GM21529 (cell line): ENCODE data around the gene SLC6A14.

Experiments used
- ATAC-seq: cut with Tn5 transposase; IDR thresholded peaks from one replicate; pipeline ENCODE4 v1.9.1; 2021; ENCODE audit not compliant: unreplicated experiment

Gene SLC6A14, protein sequence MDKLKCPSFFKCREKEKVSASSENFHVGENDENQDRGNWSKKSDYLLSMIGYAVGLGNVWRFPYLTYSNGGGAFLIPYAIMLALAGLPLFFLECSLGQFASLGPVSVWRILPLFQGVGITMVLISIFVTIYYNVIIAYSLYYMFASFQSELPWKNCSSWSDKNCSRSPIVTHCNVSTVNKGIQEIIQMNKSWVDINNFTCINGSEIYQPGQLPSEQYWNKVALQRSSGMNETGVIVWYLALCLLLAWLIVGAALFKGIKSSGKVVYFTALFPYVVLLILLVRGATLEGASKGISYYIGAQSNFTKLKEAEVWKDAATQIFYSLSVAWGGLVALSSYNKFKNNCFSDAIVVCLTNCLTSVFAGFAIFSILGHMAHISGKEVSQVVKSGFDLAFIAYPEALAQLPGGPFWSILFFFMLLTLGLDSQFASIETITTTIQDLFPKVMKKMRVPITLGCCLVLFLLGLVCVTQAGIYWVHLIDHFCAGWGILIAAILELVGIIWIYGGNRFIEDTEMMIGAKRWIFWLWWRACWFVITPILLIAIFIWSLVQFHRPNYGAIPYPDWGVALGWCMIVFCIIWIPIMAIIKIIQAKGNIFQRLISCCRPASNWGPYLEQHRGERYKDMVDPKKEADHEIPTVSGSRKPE

DNA sequence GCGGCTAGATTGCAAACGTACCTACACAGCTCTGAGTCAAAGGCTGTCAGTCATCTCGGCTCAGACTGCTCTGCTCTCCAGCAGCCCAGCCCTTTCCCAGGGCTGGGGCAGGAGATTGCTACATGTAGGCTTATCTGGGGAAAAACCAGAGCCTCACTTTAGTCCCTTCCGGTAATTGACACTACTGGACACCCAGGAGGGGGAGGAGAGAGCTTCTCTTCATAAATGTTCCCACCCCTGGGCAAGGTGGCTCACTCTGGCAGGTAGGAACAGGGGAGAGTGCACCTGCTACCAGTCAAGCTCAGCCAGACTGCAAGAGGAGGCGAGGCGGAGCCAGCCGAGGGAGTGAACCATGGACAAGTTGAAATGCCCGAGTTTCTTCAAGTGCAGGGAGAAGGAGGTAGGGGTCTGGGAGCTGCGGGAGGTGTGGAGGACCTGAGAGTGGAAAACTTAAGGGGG, at the start of gene SLC6A14:
Gene SLC6A14 (plus strand): TSS at position 249 of the 459 bp plus-strand sequence. CDS start 104 bp downstream, at position 353.
- no peak for ATAC-seq

DNA sequence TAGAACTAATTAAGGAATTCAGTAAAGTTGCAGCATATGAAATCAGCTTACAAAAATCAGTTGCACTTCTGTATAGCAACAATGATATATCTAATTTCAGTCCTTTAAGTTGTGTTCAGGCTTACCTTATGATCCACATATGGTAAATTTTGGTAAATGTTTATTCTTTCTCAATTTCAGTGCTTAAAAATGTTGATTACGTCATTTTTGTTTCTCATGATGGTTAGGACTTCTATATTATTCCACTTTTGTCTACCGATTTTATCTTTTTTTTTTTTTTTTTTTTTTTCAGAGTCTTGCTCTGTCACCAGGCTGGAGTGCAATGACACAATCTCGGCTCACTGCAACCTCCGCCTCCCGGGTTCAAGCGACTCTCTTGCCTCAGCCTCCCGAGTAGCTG, 40.7 kb upstream of the SLC6A14 start:
- no peak for ATAC-seq

DNA sequence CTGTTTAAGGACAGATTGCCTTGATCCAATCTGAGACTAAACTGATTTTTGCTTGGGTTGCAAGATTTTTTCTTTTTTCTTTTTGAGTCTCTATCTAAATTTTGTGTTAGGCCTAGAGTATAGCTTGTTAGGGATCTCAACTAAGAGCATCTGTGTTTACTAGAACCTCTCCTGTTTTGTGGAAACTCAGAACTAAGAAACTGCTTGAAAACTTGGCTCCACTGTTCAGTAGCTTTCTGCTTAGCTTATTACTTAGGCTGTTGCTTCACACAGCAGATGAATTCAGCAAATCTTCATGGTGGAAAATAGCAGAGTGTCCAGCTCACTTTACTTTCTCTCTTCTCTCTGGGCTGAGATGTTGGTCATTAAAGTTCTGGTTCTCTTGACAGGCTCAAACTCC, 36.7 kb upstream of the SLC6A14 start:
- no peak for ATAC-seq

DNA sequence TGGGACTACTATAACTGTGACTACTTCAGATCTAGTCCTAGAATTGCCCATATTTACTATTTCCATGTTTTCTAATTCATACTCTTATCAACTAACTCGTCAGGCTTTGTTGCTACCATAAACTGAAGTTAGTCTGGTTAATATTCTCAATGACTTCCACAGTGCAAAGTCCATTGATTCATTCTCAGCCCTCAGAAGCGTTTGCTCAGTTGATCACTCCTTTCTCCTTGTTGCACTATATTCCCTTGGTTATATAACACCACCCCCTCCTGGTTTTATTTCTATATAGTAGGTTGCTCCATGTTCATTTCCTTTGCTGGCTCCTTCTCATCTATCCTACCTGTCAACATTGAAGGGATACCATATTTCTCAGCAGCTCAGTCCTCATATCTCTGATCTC, 27.2 kb upstream of the SLC6A14 start:
- no peak for ATAC-seq

DNA sequence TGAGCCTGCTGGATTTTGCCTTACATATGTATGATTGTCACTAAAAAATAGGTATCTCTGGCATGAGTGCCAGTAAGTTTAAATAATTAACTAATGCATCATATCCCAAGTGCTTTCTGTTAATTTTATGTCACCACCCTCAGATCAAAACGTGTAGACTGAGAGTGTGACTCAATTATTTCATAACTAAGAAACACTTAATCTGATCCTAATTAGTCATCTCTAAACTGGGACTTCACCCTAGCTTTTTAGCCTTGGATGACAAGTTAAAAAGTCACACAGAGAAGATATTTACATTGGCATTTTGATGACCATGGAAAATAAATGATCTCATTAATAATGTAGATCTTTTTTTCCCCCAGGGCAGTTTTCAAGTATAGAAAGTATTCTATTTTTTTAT, 23.1 kb upstream of the SLC6A14 start:
- no peak for ATAC-seq

DNA sequence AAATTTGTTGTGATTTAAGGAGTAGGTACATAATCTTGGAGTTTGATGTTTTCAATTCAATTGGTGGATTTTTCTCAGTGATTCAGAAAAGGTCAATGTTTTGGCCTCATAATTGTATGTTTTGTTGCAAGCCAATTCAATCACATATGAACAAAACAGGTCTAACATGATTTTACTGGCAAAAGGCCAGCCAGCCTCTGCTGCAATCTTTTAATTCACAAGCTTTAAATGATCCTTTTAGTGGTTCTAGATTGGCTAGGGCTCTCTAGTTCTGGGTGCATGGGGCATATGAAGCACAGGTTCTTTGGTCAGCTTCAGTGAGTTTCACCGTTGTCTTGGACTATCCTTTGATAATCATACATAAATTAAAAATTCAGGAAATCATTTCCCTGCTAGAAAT, 19.2 kb upstream of the SLC6A14 start:
- ATAC-seq, result no peak

DNA sequence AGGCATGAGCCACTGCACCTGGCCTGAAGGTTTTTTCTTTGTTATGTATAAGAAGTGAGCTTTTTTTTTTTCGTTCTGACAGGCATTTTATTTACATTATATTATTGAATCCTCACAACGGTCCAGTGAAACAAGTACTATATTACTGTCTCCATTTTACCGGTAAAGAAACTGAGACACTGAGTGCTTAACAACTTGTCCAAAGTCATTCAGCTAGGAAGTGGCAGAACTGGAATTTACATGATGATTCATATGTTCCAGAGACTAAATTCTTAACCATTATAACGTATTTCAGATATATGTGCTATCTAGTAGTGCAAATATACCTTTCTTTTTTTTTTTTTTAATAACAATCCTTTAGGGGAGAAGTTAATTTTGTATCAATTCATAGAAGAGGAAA, 18.4 kb upstream of the SLC6A14 start:
- no peak for ATAC-seq

DNA sequence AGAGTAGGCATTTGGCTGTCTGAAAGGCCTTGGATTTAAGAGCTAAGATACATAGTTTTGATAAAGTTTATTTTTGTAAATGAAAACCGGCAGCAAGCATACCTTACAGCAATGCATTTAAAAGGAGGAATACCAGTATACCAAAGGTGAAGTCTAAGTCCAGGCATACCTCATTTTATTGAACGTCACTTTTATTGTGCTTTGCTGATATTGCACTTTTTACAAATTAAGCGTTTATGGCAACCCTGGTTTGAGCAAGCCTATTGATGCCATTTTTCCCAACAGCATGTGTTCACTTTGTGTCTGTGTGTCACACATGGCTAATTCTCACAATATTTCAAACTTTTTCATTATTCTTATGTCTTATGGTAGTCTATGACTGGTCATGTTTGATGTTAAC, 8.4 kb upstream of the SLC6A14 start:
- no peak for ATAC-seq

DNA sequence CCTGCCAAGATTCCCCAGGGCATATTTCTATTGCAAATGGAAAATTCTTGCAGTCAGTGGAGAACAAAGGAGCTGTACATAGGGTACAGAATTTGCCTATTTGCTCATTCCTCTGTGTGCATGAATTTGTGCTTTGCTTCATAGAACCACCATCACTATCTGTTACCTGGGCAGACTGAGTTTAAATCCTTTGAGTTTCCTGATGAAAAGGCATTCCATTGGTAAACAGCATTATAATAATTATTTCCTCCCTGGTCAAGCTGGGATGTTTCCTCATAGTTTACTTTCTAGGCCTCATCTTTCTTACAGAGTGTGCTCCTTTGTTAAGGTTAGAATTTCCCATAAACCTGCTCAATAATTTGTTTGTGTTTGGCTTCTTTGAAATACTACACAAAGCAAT, 809 bp upstream of the SLC6A14 start:
- no peak for ATAC-seq

DNA sequence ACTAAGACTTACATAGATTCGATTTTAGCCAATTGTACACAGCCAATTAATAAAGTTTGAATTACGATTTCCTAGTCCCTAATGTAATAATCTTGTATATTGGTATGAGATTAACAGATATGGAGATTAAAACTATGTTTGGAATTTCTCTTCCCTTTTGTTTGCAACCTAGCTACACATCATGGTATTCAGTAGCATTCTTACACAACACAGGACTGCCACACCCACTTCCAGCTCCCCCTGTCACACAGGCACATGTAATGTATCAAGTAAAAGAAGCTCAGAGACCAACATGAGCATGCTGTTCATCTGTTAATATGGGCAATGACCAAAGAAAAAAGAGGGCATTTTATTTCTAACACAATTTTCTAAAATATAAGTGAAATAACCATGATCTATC, 12.8 kb downstream of the SLC6A14 start:
- no peak for ATAC-seq

DNA sequence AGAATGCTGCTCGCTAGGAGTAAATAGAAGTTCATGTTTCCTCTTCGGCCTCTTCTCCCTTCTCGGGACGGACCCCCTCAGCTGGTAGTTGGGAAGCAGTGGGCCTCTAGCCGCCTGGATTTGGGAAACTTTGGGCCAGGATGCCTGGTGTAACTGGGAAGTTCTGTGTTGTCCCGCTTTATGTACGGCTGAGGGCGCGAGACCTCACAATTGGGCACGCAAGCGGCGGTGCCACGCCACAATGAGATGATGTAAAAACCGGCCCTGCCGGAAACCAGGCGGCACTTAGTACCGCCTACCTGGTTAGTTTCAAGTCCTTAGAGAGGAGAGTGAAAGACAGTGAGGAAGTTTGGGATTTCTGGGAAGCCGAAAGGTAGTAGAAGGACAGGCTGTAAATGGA, 26.4 kb downstream of the SLC6A14 start, which contains the start of gene CT83:
Gene CT83 (minus strand): TSS at position 155 of the 400 bp plus-strand sequence. CDS start 120 bp downstream, at position 35.
- ATAC-seq, result no peak

DNA sequence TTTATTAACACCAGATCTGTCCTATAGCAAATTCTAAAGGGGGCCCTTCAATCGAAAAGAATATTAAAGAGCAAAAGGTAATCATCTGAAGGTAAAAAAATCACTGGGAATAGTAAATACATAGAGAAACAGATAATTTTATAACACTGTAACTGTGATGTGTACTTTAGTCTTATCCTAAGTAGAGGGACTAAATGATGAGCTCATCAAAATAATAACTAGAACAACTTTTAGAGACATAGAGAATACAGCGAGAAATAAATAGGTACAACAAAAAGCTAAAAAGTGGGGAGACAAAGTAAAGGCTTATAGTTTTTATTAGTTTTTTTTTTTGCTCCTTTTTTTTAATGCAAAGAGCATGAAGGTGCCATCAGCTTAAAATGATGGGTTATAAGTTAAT, 43.7 kb downstream of the SLC6A14 start:
- no peak for ATAC-seq

DNA sequence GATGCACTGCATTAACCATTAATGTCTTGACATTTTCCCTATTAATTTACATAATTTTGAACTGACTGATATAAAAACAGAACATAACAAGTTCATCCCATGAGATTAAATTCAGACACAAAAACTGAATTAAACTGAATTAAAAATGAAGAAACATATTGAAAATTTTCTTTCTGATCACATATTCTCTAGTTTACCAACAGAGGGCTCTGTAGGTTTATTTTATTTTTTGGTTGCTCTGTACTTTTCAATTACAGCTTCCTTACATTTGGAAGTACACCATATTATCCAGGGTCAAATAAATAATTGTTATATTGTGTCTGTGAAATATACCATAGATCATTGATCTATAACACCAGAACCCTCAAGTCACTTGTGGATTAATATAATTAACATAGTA, 53.7 kb downstream of the SLC6A14 start:
- no peak for ATAC-seq

DNA sequence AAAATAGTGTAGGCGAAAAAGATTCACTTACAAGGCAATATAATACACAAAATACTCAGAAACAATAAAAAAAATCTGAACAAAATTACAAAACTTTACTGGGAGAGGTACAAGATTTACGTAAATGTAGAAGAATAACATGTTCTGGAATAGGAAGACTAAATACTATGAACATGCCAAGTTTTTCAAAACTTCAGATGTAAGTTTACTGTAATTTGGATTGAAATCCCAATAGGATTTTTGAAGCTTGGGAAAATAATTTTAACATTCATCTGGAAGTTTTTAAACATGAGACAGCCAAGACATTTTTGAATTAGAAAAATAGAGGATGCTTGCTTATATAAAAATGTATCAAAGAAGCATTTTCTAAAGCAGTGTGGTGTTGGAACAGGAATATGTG, 56.9 kb downstream of the SLC6A14 start:
- no peak for ATAC-seq

DNA sequence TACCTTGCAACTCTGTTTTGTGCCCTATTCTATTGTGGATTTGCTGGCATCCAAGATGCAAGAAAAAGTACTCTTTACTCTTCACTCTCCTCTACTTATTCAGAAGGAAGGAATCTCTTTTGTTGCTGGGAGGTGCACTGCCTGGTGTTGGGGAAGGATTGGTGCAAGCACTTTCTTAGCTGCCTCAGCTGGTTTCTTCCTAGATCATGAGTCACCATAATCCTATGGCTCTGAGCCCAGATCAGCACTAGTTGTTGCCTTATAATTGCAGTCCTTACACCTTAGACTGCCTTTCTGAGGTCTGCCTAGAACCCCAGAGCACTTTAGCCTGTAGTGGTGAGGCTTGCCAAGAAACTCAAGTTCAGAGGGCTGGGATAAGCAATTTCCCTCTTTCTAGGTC, 63.4 kb downstream of the SLC6A14 start:
- ATAC-seq, result no peak
